Osteocyte (in vitro differentiated cells): ENCODE results near the gene ACKR2. TPM values are rescaled to one million over a fixed set of nuclear protein-coding genes. Genes with fewer than 3 reads are reported as not detected.

Experiments
- DNase-seq: peaks from one replicate; pipeline ENCODE4 v3.0.0; 2021; ENCODE audit warnings: mixed read lengths; ENCODE audit not compliant: unreplicated experiment; ENCODE audit errors: extremely low spot score
- H3K27ac Mint-ChIP-seq: one replicate; pipeline ENCODE4 v1.8.0; 2021; ENCODE audit warnings: mild to moderate bottlenecking, mixed read lengths; ENCODE audit not compliant: unreplicated experiment
- H3K27me3 Mint-ChIP-seq: one replicate; pipeline ENCODE4 v1.8.0; 2021; ENCODE audit warnings: mixed read lengths; ENCODE audit not compliant: unreplicated experiment
- H3K36me3 Mint-ChIP-seq: one replicate; pipeline ENCODE4 v1.8.0; 2021; ENCODE audit warnings: mixed read lengths; ENCODE audit not compliant: unreplicated experiment
- H3K4me1 Mint-ChIP-seq: one replicate; pipeline ENCODE4 v1.8.0; 2021; ENCODE audit warnings: mixed read lengths; ENCODE audit not compliant: unreplicated experiment
- H3K4me3 Mint-ChIP-seq: one replicate; pipeline ENCODE4 v1.8.0; 2021; ENCODE audit warnings: mild to moderate bottlenecking, moderate library complexity, mixed read lengths; ENCODE audit not compliant: unreplicated experiment
- H3K9me3 Mint-ChIP-seq: one replicate; pipeline ENCODE4 v1.8.0; 2021; ENCODE audit warnings: mixed read lengths; ENCODE audit not compliant: unreplicated experiment
- CTCF ChIP-seq: fragments of 200-600 bp; sonication (generic); IDR thresholded peaks from 2 replicates; pipeline ENCODE4 v1.5.0; 2021; ENCODE audit warnings: antibody characterized with exemption, mild to moderate bottlenecking, moderate library complexity
- total RNA-seq: library from RNA; stranded (reverse); gene quantifications from 2 replicates; pipeline ENCODE4 v1.2.1, GENCODE V29; 2021

Gene ACKR2
- total RNA-seq, 1 donor from 2014 or later, result 0.19 TPM

- Mint-ChIP-seq H3K36me3 (no peaks in the 10 kb centered on the region), H3K27me3 (peaks cover 30% of the 10 kb centered on the region), H3K9me3 (no peaks in the 10 kb centered on the region), H3K4me1 (peaks cover 7% of the 10 kb centered on the region), H3K4me3 (no peak overlapping the region), H3K27ac (no peak overlapping the region)
- TF ChIP-seq CTCF, result no peak
- no peak for DNase-seq
Observed at GRCh38 chr3:42884324-42884723, 75.1 kb downstream of the ACKR2 start.

- H3K36me3 Mint-ChIP-seq, result no peaks in the 10 kb centered on the region
- no peak overlapping the region for H3K4me3 Mint-ChIP-seq
- H3K4me1 Mint-ChIP-seq, result peaks cover 2% of the 10 kb centered on the region
- TF ChIP-seq CTCF, result no peak
- H3K27ac Mint-ChIP-seq, result no peak overlapping the region
- no peaks in the 10 kb centered on the region for H3K9me3 Mint-ChIP-seq
- DNase-seq, result no peak
- H3K27me3 Mint-ChIP-seq, result peaks cover 29% of the 10 kb centered on the region
Observed at GRCh38 chr3:42886294-42886822, 77.1 kb downstream of the ACKR2 start.

DNA sequence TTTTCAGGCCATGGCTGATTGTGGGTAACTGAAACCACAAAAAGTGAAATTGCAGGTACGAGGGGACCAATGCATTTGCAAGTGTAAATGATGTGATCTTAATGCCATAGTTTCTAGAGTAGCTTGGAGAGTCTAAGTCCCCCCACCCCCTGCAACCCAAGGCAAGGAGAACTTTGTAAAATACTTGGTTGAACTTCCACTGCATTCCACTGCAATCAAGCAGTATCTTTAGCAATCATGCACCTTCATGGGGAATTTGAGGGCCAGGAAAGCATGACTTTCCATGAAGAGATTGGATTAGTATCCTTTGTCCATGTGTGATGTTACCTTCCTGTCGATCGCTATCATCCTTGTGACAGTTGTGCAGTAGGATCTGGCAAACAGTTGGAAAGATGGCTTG lies 77.8 kb downstream of the ACKR2 start:
- no peak for DNase-seq
- no peak for TF ChIP-seq CTCF
- Mint-ChIP-seq H3K9me3 (no peaks in the 10 kb centered on the region), H3K27ac (no peak overlapping the region), H3K4me3 (no peak overlapping the region), H3K4me1 (no peaks in the 10 kb centered on the region), H3K36me3 (no peaks in the 10 kb centered on the region), H3K27me3 (peaks cover 36% of the 10 kb centered on the region)

- Mint-ChIP-seq H3K27me3 (peaks cover 40% of the 10 kb centered on the region), H3K4me1 (no peaks in the 10 kb centered on the region), H3K4me3 (no peak overlapping the region), H3K9me3 (no peaks in the 10 kb centered on the region), H3K27ac (no peak overlapping the region), H3K36me3 (no peaks in the 10 kb centered on the region)
- no peak for DNase-seq
- no peak for TF ChIP-seq CTCF
Observed at GRCh38 chr3:42891042-42891441, 81.8 kb downstream of the ACKR2 start.

DNA sequence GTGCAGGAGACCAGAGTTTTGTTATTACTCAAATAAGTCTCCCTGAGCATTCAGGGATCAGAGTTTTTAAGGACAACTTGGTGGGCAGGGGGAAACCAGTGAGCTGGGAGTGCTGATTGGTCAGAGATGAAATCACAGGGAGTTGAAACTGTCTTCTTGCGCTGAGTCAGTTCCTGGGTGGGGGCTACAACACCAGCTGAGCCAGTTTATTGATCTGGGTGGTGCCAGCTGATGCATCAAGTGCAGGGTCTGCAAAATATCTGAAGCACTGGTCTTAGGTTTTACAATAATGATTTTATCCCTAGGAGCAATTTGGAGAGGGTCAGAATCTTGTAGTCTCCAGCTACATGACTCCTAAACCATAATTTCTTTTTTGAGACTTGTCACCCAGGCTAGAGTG lies 82.9 kb downstream of the ACKR2 start:
- Mint-ChIP-seq H3K9me3 (no peaks in the 10 kb centered on the region), H3K27ac (no peak overlapping the region), H3K36me3 (no peaks in the 10 kb centered on the region), H3K4me1 (no peaks in the 10 kb centered on the region), H3K4me3 (no peak overlapping the region), H3K27me3 (peaks cover 35% of the 10 kb centered on the region)
- TF ChIP-seq CTCF, result no peak
- no peak for DNase-seq
